GM21619 (cell line): ENCODE results near the gene HIRA.

Source experiments
- ATAC-seq: cut with Tn5 transposase; IDR thresholded peaks from one replicate; pipeline ENCODE4 v1.9.1; 2021; ENCODE audit not compliant: unreplicated experiment

Gene HIRA

DNA sequence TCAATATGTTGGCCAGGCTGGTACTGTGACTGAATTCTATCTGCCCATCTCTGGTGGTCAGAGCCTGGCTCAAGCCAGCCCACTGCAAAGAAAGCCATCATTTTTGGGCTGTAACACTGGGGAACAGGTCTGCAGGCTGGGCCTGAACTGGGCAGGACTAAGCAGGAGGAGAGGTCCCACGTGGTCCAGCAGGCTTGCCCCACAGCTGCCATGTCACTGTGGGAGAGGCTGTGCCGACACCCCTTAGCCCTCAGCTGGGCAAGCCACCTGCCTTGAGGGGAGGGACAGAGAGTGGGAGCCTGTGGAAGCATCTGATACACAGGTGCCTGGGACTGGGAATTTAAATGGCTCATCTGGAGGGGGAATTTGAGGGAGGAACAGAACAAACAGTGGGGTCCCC is 73.3 kb downstream of the HIRA start:
- ATAC-seq: no peak

DNA sequence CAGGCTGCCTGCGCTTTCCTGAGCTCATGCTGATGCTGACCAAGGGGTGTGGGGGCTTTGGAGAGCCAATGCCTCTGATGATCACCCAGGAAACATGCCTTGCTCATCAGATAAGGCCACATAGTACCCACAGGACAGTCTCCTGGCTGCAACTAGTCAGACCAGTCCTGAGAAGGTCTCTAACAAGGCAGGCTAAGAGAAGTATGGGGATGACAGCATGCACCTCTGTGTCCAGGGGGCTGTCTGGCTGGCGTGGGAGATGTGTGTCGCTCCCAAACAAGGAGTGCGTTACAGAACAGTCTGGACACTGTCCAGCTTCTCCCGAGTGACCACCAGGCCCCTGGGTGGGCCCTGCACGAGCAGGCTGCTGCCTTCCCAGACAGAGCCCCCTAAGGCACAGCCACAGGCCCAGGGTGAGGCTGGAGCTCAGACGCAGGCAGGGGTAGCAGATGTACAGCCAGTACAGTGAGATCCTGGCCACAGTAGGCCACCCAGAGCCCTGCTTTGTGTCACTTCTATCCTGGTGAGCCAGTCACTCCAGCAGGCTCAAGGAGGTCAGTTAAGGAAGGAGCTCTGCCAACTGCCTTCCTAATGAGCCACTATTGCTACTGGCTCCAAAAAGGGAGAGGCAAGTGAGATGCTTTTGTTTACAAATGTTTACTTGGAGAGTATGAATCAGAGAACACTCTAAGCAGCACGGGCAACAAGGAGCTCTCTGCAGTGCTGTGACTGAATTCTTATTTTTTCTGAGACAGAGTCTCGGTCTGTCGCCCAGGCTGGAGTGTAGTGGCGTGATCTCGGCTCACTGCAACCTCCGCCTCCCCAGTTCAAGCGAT is 74.0 kb downstream of the HIRA start:
- no peak for ATAC-seq

DNA sequence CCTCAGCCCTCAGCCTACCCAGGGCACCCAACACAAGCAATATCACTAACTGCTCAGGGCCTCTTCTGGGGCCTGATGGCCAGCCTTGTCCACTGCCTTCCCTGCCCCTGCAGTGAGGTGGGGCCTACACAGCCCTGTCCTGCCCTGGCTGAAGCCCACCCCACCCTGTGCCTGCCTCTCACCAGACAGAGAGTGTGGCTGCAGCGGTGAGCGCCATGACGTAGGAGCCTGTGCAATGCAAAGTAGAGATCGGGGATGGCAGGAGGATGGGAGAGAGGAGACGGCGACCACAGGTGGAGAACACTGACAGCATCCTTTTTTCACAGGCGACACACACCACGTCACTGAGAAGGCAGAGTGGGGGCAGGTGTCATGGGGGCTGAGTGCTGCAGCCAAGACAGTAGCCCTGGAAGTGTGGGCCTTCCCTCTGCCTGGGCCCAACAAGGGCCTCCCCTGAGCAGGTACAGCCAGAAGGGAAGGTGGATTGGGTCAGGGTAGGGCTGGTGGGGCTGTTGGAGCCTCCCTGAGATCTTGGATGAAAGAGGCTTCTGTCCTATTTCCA is 74.7 kb downstream of the HIRA start:
- ATAC-seq: no peak

- ATAC-seq: no peak
These were observed 75.9 kb downstream of the HIRA start for GRCh38 chr22:19355413-19356157.

GRCh38 chr22:19354201-19354600 is 77.3 kb downstream of the HIRA start:
- ATAC-seq: no peak

- ATAC-seq: no peak
These were observed 78.0 kb downstream of the HIRA start for GRCh38 chr22:19353363-19354131.

DNA sequence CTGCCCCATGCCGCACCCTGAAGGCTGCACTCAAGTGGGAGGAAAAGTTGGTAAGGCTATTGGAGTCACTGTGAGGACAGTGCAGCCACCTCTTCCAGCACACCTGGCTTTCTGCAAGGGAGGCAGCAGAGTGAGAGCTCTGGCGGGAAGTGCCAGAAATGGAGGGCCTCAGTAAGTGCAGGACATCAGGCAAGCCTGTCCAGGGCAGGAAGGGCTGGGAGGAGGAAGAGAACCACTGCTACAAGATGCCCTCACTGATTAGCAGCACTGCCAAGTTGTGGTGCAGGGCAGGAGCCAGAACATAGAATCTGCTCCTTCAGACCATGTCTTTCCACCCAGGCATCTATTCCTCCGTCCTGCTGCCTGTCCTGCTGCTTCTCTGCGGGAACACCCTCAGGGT is 78.8 kb downstream of the HIRA start:
- ATAC-seq: no peak

DNA sequence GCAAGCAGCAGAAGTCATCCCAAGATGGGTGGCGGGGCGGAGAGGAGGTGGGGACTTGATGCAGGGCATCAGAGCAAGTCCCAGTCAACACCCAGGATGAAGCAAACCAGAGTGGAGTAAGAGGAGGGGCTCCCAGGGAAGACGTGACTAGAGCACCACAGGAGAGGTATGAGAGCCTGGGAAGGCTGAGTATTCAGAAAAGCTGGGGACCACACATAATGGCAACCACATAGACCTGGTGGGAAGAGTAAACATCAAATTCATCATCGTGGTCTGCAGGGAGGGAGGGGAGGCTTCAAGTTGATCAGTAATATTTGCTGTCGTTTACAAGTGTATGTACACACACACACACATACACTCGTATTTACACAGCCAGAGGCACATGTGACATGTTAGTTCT is 79.3 kb downstream of the HIRA start:
- ATAC-seq: no peak

- no peak for ATAC-seq
These were observed 79.9 kb downstream of the HIRA start for GRCh38 chr22:19351604-19352003.

- ATAC-seq: no peak
These were observed 80.6 kb downstream of the HIRA start for GRCh38 chr22:19350947-19351346.

- no peak for ATAC-seq
These were observed 81.1 kb downstream of the HIRA start for GRCh38 chr22:19350476-19350859.

- no peak for ATAC-seq
These were observed 81.6 kb downstream of the HIRA start for GRCh38 chr22:19349778-19350475.

- ATAC-seq: no peak
These were observed 84.8 kb downstream of the HIRA start for GRCh38 chr22:19346677-19347265.

- ATAC-seq: no peak
These were observed 87.1 kb downstream of the HIRA start for GRCh38 chr22:19344420-19344819.

GRCh38 chr22:19343470-19343869 is 88.1 kb downstream of the HIRA start:
- no peak for ATAC-seq

DNA sequence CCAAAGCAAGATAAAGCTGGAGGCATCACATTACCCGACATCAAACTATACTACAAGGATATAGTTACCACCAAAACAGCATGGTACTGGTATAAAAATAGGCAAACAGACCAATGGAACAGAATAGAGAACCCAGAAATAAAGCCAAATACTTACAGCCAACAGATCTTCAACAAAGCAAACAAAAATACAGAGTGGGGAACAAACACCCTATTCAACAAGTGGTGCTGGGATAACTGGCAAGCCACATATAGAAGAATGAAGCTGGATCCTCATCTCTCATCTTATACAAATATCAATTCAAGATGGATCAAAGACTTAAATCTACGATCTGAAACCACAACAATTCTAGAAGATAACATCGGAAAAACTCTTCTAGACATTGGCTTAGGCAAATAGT is 90.0 kb downstream of the HIRA start:
- ATAC-seq: no peak

- no peak for ATAC-seq
These were observed 94.4 kb downstream of the HIRA start for GRCh38 chr22:19337137-19337536.

GRCh38 chr22:19336133-19337075 is 95.1 kb downstream of the HIRA start:
- no peak for ATAC-seq

GRCh38 chr22:19331975-19332374 is 99.6 kb downstream of the HIRA start:
- ATAC-seq: no peak
